ENCODE data around the gene ZNF417.

DNA sequence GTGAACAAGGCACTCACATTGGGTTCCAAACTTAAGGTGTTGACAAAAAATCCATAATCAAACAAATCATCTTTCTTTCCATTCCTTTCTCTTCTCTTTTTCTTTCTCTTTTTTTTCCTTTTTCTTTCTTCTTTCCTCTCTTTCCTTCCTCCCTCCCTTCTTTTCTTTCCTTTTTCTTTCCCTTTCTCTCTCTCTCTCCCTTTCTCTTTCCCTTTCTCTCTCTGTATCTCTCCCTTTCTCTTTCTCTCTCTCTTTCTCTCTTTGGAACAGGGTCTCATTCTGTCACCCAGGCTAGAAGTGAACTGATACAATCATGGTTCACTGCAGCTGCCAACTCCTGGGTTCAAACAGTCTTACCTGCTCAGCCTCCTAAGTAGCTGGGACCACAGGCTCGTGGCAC, 45.4 kb upstream of the ZNF417 start:
- TF ChIP-seq, protein P1, sequence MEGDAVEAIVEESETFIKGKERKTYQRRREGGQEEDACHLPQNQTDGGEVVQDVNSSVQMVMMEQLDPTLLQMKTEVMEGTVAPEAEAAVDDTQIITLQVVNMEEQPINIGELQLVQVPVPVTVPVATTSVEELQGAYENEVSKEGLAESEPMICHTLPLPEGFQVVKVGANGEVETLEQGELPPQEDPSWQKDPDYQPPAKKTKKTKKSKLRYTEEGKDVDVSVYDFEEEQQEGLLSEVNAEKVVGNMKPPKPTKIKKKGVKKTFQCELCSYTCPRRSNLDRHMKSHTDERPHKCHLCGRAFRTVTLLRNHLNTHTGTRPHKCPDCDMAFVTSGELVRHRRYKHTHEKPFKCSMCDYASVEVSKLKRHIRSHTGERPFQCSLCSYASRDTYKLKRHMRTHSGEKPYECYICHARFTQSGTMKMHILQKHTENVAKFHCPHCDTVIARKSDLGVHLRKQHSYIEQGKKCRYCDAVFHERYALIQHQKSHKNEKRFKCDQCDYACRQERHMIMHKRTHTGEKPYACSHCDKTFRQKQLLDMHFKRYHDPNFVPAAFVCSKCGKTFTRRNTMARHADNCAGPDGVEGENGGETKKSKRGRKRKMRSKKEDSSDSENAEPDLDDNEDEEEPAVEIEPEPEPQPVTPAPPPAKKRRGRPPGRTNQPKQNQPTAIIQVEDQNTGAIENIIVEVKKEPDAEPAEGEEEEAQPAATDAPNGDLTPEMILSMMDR (conservative IDR thresholded peaks at IDR 0.05 in 1 of 2, IDR thresholded peaks at IDR 0.05 in 1 of 2; ENCODE audit: low read depth in 1 of 2, low read length in 2 of 2), result no peak
- no peak for TF ChIP-seq EZH2 (IDR thresholded peaks at IDR 0.05; ENCODE audit: low read length, missing control alignments)

Measured in fibroblast of lung (primary cell).